Measurements from ENCODE around the gene SUN1. TPM values are rescaled to one million over a fixed set of nuclear protein-coding genes. Genes with fewer than 3 reads are reported as not detected.
A peak's percentile ranks its signal among the peaks of the same experiment; 100 is the strongest.

The SUN1 gene
- total RNA-seq, 1 donor from 2014 or later: 99.9 TPM

- no peaks in the 10 kb centered on the region for H3K9me3 Mint-ChIP-seq
- no peaks in the 10 kb centered on the region for H3K4me1 Mint-ChIP-seq
- no peak for DNase-seq (ENCODE audit: low read depth, low spot score)
- H3K36me3 Mint-ChIP-seq (ENCODE audit: low read depth): peaks cover 13% of the 10 kb centered on the region
- no peak overlapping the region for H3K4me3 Mint-ChIP-seq
- no peak overlapping the region for H3K27ac Mint-ChIP-seq (ENCODE audit: unreplicated experiment)
- no peaks in the 10 kb centered on the region for H3K27me3 Mint-ChIP-seq (ENCODE audit: low read depth)
- TF ChIP-seq CTCF (conservative IDR thresholded peaks at IDR 0.05): no peak
Observed at GRCh38 chr7:895451-896052, 63.3 kb downstream of the SUN1 start.

DNA sequence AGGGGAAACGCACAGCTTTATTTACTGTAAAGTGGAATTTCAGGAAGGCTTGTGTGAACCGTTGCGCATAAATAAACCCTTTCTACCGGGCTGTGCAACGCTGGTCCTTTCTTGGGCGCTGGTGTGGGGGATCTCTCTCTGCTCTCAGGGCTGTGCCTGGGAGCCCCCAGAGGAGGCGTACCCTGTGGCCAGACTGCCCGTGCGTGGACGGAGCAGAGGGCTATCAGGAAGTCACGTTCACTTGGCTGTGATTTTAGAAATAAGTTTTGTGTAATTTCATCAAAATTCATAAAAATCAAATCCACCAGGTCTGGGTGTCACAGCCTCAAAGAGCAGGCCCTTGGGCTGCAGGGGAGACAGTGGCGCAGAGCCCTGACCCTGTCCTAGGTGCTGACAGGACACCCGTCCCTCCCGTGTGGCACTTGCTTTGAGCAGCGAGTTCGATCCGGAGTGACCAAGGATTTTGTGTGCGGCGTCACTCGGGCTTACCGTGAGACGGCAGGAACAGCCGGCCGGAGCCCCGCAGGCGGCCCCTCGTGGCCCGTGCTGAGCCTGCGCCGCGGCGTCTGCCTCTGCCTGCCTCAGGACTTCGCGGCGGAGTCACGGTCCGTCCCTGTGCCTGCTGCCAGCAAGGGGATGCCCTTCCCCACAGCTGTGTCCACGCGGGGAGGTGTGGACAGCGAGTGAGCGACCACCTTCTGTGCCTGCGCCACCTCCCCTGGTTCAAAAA lies 64.2 kb downstream of the SUN1 start:
- peaks cover 13% of the 10 kb centered on the region for H3K36me3 Mint-ChIP-seq (ENCODE audit: low read depth)
- no peak for DNase-seq (ENCODE audit: low read depth, low spot score)
- H3K4me1 Mint-ChIP-seq: no peaks in the 10 kb centered on the region
- H3K27me3 Mint-ChIP-seq (ENCODE audit: low read depth): no peaks in the 10 kb centered on the region
- no peaks in the 10 kb centered on the region for H3K9me3 Mint-ChIP-seq
- H3K4me3 Mint-ChIP-seq: peak overlapping the region; percentile 49
- no peak for TF ChIP-seq CTCF (conservative IDR thresholded peaks at IDR 0.05)
- no peak overlapping the region for H3K27ac Mint-ChIP-seq (ENCODE audit: unreplicated experiment)

GRCh38 chr7:897086-897485 lies 64.8 kb downstream of the SUN1 start:
- Mint-ChIP-seq H3K4me3 (no peak overlapping the region), H3K27ac (ENCODE audit: unreplicated experiment) (no peak overlapping the region), H3K27me3 (ENCODE audit: low read depth) (no peaks in the 10 kb centered on the region), H3K36me3 (ENCODE audit: low read depth) (peaks cover 13% of the 10 kb centered on the region), H3K9me3 (no peaks in the 10 kb centered on the region), H3K4me1 (no peaks in the 10 kb centered on the region)
- DNase-seq (ENCODE audit: low read depth, low spot score): no peak
- no peak for TF ChIP-seq CTCF (conservative IDR thresholded peaks at IDR 0.05)

GRCh38 chr7:897771-898376 lies 65.6 kb downstream of the SUN1 start:
- no peak for DNase-seq (ENCODE audit: low read depth, low spot score)
- no peaks in the 10 kb centered on the region for H3K4me1 Mint-ChIP-seq
- no peak overlapping the region for H3K4me3 Mint-ChIP-seq
- no peak for TF ChIP-seq CTCF (conservative IDR thresholded peaks at IDR 0.05)
- H3K27ac Mint-ChIP-seq (ENCODE audit: unreplicated experiment): no peak overlapping the region
- no peaks in the 10 kb centered on the region for H3K9me3 Mint-ChIP-seq
- peaks cover 7% of the 10 kb centered on the region for H3K27me3 Mint-ChIP-seq (ENCODE audit: low read depth)
- peaks cover 6% of the 10 kb centered on the region for H3K36me3 Mint-ChIP-seq (ENCODE audit: low read depth)

DNA sequence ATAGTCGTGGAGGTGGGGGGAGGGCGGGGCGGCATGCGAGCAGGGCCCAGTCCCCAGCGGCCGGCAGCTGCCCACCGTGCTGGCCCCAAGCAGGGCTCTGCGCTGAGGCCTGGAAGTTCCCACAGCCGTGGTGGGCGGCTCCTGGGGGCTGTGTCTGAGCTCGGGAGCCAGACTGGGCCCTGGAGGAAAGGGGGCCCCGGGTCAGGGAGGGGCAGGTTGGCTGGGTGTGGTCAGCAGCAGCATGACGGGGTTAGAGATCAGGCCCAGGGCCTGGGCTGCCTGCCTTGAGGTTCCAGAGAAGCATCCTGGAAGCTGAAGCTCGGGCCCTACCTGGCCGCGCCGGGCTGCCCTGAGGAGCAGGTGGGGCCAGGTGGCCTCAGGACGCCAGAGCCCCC lies 66.2 kb downstream of the SUN1 start:
- peaks cover 12% of the 10 kb centered on the region for H3K27me3 Mint-ChIP-seq (ENCODE audit: low read depth)
- H3K4me1 Mint-ChIP-seq: no peaks in the 10 kb centered on the region
- no peak for TF ChIP-seq CTCF (conservative IDR thresholded peaks at IDR 0.05)
- H3K36me3 Mint-ChIP-seq (ENCODE audit: low read depth): peaks cover 6% of the 10 kb centered on the region
- no peaks in the 10 kb centered on the region for H3K9me3 Mint-ChIP-seq
- DNase-seq (ENCODE audit: low read depth, low spot score): no peak
- no peak overlapping the region for H3K27ac Mint-ChIP-seq (ENCODE audit: unreplicated experiment)
- no peak overlapping the region for H3K4me3 Mint-ChIP-seq
